NT2/D1 (cell line): Measurements from ENCODE around the gene FARS2.

ENCODE experiments used
- DNase-seq: peaks from one replicate; pipeline ENCODE4 v3.0.0-alpha.2; 2011; ENCODE audit warnings: low read depth, low spot score
- H3K27me3 ChIP-seq: 2 replicates; pipeline ENCODE4 v1.6.0; 2011; ENCODE audit warnings: mild to moderate bottlenecking; ENCODE audit not compliant: insufficient read length, insufficient read depth
- H3K36me3 ChIP-seq: 2 replicates; pipeline ENCODE4 v1.6.1; 2011; ENCODE audit warnings: mild to moderate bottlenecking, low read length, mixed read lengths; ENCODE audit not compliant: insufficient read depth, insufficient read length
- H3K4me1 ChIP-seq: 2 replicates; pipeline ENCODE4 v1.5.1; 2011; ENCODE audit not compliant: insufficient read depth, insufficient read length
- H3K4me3 ChIP-seq: 2 replicates; pipeline ENCODE4 v1.5.1; 2011; ENCODE audit warnings: low read depth; ENCODE audit not compliant: insufficient read length
- H3K9ac ChIP-seq: 2 replicates; pipeline ENCODE4 v1.6.0; 2011; ENCODE audit warnings: low read depth; ENCODE audit not compliant: insufficient read length
- H3K9me3 ChIP-seq: 2 replicates; pipeline ENCODE4 v1.5.1; 2011; ENCODE audit warnings: mild to moderate bottlenecking, low read length; ENCODE audit not compliant: insufficient read depth
- SUZ12 ChIP-seq: IDR thresholded peaks from 2 replicates; pipeline ENCODE4 v1.6.1; 2011; ENCODE audit not compliant: insufficient read length, insufficient read depth; ENCODE audit errors: extremely low read depth
- YY1 ChIP-seq: IDR thresholded peaks from 2 replicates; pipeline ENCODE4 v1.6.1; 2011; ENCODE audit not compliant: insufficient read length, insufficient read depth
- ZNF274 ChIP-seq: IDR thresholded peaks from 2 replicates; pipeline ENCODE4 v1.6.1; 2011; ENCODE audit warnings: mild to moderate bottlenecking, low read depth, low read length

Gene FARS2

DNA sequence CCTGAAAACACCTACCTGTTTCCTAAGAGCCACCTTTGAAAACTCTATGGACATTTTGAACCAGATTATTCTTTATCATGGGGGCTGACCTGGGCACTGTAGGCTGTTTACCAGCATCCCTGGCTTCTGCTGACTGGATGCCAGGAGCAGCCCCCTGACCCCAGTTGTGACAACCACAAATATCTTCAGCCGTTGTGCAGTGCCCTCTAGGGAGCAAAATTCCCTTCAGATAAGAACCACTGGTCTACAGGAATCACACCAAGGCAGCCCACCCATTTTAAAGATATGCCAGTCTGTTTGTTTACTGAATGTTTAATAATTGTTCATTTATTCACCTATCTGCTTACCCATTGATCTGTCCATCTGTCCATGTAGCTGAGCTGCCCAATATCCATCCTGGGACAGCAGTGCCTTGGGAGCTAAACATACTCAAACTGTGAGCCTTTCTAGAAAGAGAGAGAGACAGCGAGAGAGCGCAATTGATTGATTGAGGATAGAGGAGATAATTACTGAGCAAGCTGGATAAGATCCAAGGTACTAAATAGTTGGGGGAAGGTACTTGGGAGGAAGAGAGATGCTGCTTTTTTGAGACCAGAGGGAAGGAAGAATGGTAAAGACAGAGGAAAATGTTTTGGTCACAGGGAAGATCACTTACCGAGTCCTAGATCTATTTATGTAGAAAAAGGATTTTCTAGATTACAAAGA, 468.7 kb downstream of the FARS2 start:
- H3K36me3 ChIP-seq, result no peaks in the 10 kb centered on the region
- H3K4me3 ChIP-seq, result no peak overlapping the region
- H3K27me3 ChIP-seq, result no peaks in the 10 kb centered on the region
- DNase-seq, result no peak
- H3K9me3 ChIP-seq, result no peaks in the 10 kb centered on the region
- no peaks in the 10 kb centered on the region for H3K4me1 ChIP-seq
- H3K9ac ChIP-seq, result no peak overlapping the region
- TF ChIP-seq ZNF274, result no peak
- TF ChIP-seq SUZ12, result no peak
- no peak for TF ChIP-seq YY1

DNA sequence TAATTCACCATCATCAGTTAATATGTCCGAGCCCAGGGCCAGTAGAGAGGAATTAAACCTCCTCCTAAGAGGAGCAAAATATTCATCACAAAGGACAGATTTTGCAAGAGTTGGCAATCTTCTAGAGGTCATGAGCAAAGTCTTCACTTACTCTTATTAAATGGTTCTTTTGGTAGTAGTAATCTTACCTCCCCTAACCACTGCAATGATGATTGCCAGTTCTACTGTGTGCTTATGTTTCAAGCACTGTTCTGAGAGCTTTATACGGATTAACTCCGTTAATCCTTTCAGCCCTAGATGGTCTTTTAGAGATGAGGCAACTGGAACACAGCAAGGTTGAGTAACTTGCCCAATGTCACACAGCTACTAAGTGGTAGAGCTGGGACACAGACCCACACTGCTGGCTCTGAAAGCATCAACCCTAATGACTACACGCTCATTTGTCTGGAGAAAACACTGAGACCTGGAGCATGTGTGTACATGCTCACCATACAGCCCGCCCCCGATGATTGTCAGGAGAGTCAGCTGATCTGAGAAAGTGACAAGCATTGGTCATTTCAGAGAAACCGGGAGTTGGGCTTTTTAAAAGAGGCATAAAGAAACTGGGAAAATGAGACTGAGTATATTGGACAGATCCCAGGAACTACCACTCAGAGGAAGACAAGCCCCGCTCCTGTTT, 469.4 kb downstream of the FARS2 start:
- Histone ChIP-seq H3K36me3 (no peaks in the 10 kb centered on the region), H3K9me3 (no peaks in the 10 kb centered on the region), H3K4me1 (no peaks in the 10 kb centered on the region), H3K27me3 (no peaks in the 10 kb centered on the region), H3K4me3 (no peak overlapping the region), H3K9ac (no peak overlapping the region)
- TF ChIP-seq YY1 (no peak), SUZ12 (no peak), ZNF274 (no peak)
- no peak for DNase-seq

DNA sequence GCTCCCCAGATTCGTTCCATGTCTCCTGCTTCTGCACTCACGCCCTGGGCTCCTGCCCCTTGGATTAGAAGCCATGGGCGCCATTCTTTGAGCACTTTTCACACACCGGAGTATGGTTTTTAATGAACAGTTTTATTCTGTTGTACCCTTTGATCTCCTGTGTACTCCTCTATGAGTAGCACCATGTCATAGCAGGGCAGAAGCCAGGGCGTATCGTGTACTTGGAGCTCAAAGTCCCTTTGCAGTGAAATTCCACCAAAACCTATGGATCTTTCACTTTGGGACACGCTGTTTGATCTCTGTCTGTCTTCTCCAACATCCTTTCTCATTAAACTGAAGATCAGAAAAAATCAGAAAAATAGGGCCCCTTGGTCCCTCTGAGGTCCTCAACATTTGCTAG, 470.1 kb downstream of the FARS2 start:
- no peak for DNase-seq

DNA sequence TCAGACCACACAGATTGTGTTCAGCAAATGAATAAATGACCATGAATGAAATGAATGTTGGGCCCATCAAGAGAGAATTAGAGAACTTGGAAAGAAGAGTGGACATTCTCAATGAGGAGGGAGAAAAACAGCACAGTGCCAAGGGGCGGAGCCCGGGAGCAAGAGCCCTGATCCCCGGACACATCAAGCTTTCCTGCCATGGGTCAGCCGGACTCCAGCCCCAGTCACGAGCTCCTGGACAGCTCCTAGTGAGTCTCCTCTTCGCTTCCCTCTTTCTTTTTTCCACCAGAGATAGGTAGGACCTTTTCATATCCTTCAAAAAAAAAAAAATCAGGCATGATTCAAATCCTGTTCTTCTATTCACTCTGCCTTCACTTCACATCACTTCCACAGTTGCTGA, 471.2 kb downstream of the FARS2 start:
- H3K9me3 ChIP-seq, result no peaks in the 10 kb centered on the region
- H3K27me3 ChIP-seq, result no peaks in the 10 kb centered on the region
- no peak for DNase-seq
- TF ChIP-seq YY1 (no peak), ZNF274 (no peak), SUZ12 (no peak)
- no peaks in the 10 kb centered on the region for H3K36me3 ChIP-seq
- no peak overlapping the region for H3K4me3 ChIP-seq
- no peak overlapping the region for H3K9ac ChIP-seq
- no peaks in the 10 kb centered on the region for H3K4me1 ChIP-seq

More for the DNA sequence above, 470.1 kb downstream of the FARS2 start:
- H3K27me3 ChIP-seq, result no peaks in the 10 kb centered on the region
- no peak overlapping the region for H3K4me3 ChIP-seq
- H3K9ac ChIP-seq, result no peak overlapping the region
- no peaks in the 10 kb centered on the region for H3K36me3 ChIP-seq
- TF ChIP-seq SUZ12 (no peak), ZNF274 (no peak), YY1 (no peak)
- no peaks in the 10 kb centered on the region for H3K4me1 ChIP-seq
- H3K9me3 ChIP-seq, result no peaks in the 10 kb centered on the region

DNA sequence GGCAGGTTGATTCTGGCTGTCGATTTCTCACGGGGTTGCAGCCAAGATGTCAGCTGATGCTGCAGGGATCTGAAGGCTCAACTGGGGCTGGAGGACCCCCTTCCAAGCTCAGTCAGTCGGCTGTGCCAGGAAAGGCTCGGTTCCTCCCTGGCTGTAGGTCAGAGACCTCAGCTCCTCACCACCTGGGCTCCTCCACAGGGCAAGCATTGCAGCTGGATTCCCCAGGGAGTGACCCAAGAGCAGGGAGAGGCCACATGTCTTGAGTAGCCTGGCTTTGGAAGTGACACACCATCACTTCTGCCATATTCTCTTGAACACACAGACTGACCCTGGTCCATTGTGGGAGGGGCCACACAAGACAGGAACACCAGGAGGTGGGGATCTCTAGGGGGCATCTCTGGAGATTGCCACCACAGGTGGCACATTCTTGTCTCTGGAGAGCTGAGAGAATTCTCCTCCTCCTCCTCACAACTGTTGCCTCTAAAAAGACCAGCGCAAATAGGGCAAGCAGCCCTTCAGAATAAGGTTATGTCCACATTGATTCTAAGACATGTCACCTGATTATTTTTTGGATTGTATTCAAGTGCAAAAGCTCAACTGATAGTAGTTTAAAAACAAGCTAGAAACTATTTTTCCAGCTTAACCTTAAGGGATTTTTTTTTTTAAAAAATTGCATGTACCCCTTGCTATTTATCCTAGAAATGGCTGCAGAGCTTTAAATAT, 474.9 kb downstream of the FARS2 start:
- Histone ChIP-seq H3K9me3 (no peaks in the 10 kb centered on the region), H3K36me3 (no peaks in the 10 kb centered on the region), H3K4me1 (no peaks in the 10 kb centered on the region), H3K27me3 (no peaks in the 10 kb centered on the region), H3K4me3 (no peak overlapping the region), H3K9ac (no peak overlapping the region)
- no peak for DNase-seq
- TF ChIP-seq YY1 (no peak), ZNF274 (no peak), SUZ12 (no peak)

DNA sequence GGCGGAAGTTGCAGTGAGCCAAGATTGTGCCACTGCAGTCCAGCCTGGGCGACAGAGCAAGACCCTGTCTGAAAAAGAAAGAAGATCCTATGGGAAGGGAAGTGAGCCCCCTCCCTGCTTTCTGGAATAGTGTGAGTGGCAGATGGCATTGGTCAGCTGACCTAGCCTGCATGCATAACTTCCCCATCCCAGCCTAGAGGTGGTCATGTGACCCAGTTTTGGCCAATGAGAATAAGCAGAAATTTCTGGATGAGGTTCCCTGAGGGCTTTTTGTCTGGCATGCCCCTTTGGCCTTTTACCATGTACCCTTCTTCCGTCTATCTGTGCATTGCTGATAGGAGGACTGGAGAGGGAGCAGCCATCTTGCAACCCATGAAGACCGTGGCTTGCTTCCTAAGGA, 476.1 kb downstream of the FARS2 start:
- no peak for DNase-seq
- no peaks in the 10 kb centered on the region for H3K4me1 ChIP-seq
- no peaks in the 10 kb centered on the region for H3K9me3 ChIP-seq
- no peak overlapping the region for H3K4me3 ChIP-seq
- no peaks in the 10 kb centered on the region for H3K36me3 ChIP-seq
- TF ChIP-seq ZNF274, result no peak
- TF ChIP-seq YY1, result no peak
- no peak for TF ChIP-seq SUZ12
- no peak overlapping the region for H3K9ac ChIP-seq
- H3K27me3 ChIP-seq, result no peaks in the 10 kb centered on the region

DNA sequence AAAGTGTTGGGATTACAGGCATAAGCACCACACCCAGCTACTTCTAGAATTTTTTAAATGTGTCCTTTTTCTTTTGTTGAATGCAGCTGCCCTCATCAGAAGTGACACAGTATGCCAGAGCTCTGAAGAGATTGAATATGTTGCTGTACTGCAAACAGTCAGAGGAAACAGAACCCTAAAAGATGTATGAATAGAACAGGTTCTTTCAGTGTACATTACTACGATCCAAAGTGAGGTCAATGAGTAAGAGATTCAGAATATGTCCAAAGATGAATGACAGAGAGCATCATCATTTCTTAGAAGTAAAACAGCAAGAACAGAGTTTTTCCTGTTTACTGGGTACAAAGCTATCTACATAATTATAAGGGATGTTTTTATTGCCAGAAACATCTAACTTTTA, 476.9 kb downstream of the FARS2 start:
- Histone ChIP-seq H3K9me3 (no peaks in the 10 kb centered on the region), H3K9ac (no peak overlapping the region), H3K4me1 (no peaks in the 10 kb centered on the region), H3K27me3 (no peaks in the 10 kb centered on the region), H3K4me3 (no peak overlapping the region), H3K36me3 (no peaks in the 10 kb centered on the region)
- TF ChIP-seq SUZ12 (no peak), ZNF274 (no peak), YY1 (no peak)
- no peak for DNase-seq
